ENCODE data around the gene TTC5.
"Not testable (repeated sequence)": the region's sequence is repeated elsewhere in the genome, so short reads cannot be mapped to it uniquely, and the experiment has no call there.

The TTC5 gene

GRCh38 chr14:20343862-20344220, 38.1 kb upstream of the TTC5 start:
- peak; percentile 44 for DNase-seq (ENCODE audit: low read depth)
- peak overlapping the region; percentile 79 for H3K4me3 ChIP-seq (ENCODE audit: low read depth, low read length)
- TF ChIP-seq CTCF (conservative IDR thresholded peaks at IDR 0.05; ENCODE audit: low read depth, low read length): no peak

GRCh38 chr14:20343092-20343861, 37.5 kb upstream of the TTC5 start, which contains the start of gene PARP2:
TSS of gene PARP2 (plus strand) at chr14:20343635. CDS start at chr14:20343642, 7 bp downstream.
- no peak for TF ChIP-seq CTCF (conservative IDR thresholded peaks at IDR 0.05; ENCODE audit: low read depth, low read length)
- DNase-seq (ENCODE audit: low read depth): peak; percentile 100
- H3K4me3 ChIP-seq (ENCODE audit: low read depth, low read length): peak within 1 kb of the TSS; percentile 79

DNA sequence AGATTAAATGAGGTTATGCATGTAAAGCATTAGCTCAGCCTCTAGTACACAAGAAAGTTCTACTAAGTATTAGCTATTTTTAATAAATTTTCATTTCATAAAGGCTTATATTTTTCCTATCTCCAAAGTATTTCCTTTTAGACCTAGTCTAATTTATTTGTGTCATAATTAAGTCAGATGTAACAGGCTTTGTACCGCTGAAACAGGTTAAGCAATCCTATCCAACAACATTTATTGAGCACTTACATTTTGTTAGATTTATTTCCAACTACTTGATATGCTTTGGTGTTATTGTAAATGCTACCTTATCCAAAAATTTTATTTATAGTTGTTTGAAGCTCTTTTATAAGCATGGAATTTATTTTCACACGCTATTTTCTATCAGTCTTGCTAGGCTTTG, 35.9 kb upstream of the TTC5 start:
- H3K4me3 ChIP-seq (ENCODE audit: low read depth, low read length): peak overlapping the region; percentile 79
- DNase-seq (ENCODE audit: low read depth): no peak
- no peak for TF ChIP-seq CTCF (conservative IDR thresholded peaks at IDR 0.05; ENCODE audit: low read depth, low read length)

DNA sequence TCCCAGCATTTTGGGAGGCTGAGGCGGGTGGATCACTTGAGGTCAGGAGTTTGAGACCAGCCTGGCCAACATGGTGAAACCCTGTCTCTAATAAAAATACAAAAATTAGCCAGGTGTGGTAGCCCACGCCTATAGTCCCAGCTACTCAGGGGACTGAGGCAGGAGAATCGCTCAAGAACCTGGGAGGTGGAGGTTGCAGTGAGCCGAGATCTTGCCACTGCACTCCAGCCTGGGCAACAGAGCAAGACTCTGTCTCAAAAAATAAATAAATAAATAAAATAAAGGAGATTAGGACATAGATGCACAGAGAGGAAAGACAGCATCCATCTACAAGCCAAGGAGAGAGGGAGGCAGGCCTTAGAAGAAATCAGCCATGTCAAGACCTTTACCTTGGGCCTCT, 35.3 kb upstream of the TTC5 start:
- DNase-seq (ENCODE audit: low read depth); H3K4me3 ChIP-seq (ENCODE audit: low read depth, low read length): not testable (repeated sequence)

DNA sequence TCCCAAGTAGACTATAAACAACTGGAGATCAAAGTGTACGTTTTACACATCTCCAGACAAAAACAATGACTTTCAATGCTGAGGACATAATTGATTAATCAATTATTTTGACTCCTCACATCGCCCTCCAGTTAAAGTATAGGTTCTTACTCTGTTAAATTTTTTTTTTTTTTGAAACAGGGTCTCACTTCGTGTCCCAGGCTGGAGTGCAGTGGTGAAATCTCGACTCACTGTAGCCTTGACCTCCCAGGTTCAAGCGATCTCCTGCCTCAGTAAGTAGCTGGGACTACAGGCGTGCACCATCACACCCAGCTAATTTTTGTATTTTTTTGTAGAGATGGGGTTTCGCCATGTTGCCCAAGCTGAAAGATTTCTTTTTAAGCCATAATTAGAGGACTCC, 28.3 kb upstream of the TTC5 start:
- H3K4me3 ChIP-seq (ENCODE audit: low read depth, low read length): no peak overlapping the region
- TF ChIP-seq CTCF (conservative IDR thresholded peaks at IDR 0.05; ENCODE audit: low read depth, low read length): no peak
- DNase-seq (ENCODE audit: low read depth): no peak

DNA sequence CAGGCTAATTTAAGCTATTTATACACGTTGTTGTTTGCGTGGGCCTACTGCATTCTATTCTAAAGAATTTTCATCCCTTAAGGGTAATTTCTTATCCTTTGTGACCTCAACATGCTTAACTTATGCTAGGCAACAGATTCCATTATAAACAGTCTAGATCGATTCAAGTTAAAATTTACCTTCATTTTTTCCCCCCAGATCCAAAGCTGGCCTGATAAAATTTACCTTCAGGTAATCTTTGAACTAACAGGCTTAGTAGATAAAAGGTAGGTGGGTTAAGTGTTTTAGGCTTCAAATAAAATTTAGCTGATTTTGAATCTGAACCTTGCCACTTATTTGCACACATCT, 27.7 kb upstream of the TTC5 start:
- DNase-seq (ENCODE audit: low read depth): no peak
- TF ChIP-seq CTCF (conservative IDR thresholded peaks at IDR 0.05; ENCODE audit: low read depth, low read length): no peak
- H3K4me3 ChIP-seq (ENCODE audit: low read depth, low read length): peak overlapping the region; percentile 73

GRCh38 chr14:20332788-20333493, 27.2 kb upstream of the TTC5 start, which contains the start of gene CCNB1IP1:
TSS of gene CCNB1IP1 (minus strand) at chr14:20333279. CDS start at chr14:20316523, 16,756 bp downstream.
- peak within 1 kb of the TSS; percentile 73 for H3K4me3 ChIP-seq (ENCODE audit: low read depth, low read length)
- peak; percentile 94 for DNase-seq (ENCODE audit: low read depth)
- TF ChIP-seq CTCF (conservative IDR thresholded peaks at IDR 0.05; ENCODE audit: low read depth, low read length): no peak
